HepG2 (cell line): ENCODE data around the gene FGFR2. TPM values are rescaled to one million over a fixed set of nuclear protein-coding genes. Genes with fewer than 3 reads are reported as not detected.

Source experiments
- ATAC-seq: fragments of 200-7000 bp; cut with Tn5 transposase; 3 replicates; pipeline ENCODE4 v1.9.1; 2020; ENCODE audit warnings: mild to moderate bottlenecking, moderate library complexity
- BruUV-seq: library from RNA; stranded (reverse); fragments of 400-500 nt; replicated peaks from 2 replicates; lab custom pipeline; 2021; lab: Mats Ljungman, UMichigan
- CTCF ChIA-PET: fragments of 300-600 bp; formaldehyde crosslinking; extraction: SDS; loops from one replicate; lab custom pipeline; 2021; ENCODE audit warnings: low total read pairs, inconsistent platforms, low intra/inter-chr PET ratio; lab: Yijun Ruan, JAX
- POLR2A ChIA-PET: fragments of 350-600 bp; sonication (Branson Sonifier 250); formaldehyde crosslinking; loops from one replicate; lab custom pipeline; 2020; ENCODE audit warnings: antibody characterized with exemption, inconsistent platforms; lab: Yijun Ruan, JAX
- DNase-seq: peaks from one replicate; pipeline ENCODE4 v3.0.0-alpha.2; 2015; ENCODE audit warnings: low spot score
- FAIRE-seq: peaks from 3 replicates; lab custom pipeline; 2011; peaks lifted over from hg19 to GRCh38; lab: Jason Lieb, UNC
- H2AFZ ChIP-seq: one replicate; pipeline ENCODE4 v1.6.1; 2011; ENCODE audit warnings: low read length, inconsistent platforms
- H3K27ac ChIP-seq: fragments of 300-600 bp; 3 replicates; pipeline ENCODE4 v1.8.0; 2011; ENCODE audit warnings: mixed run types, mild to moderate bottlenecking, mixed read lengths, low read length, inconsistent platforms; ENCODE audit not compliant: insufficient read depth; ENCODE audit errors: extremely low read length
- H3K27me3 ChIP-seq, 2 experiments: fragments of 200-600 bp in 1 of 2; 2 replicates in 1 of 2; 3 replicates in 1 of 2; pipeline versions ENCODE4 v1.6.0 to v1.8.0; 2011; ENCODE audit warnings: low read length in 2 of 2, mild to moderate bottlenecking in 2 of 2, moderate library complexity in 2 of 2, inconsistent platforms in 1 of 2; ENCODE audit not compliant: insufficient read depth in 2 of 2, control insufficient read depth in 1 of 2
- H3K36me3 ChIP-seq, 2 experiments: fragments of 200-600 bp in 1 of 2; replicated peaks in 1 of 2; 2 replicates in 1 of 2; 3 replicates in 1 of 2; pipeline versions ENCODE4 v1.5.1 to v1.8.0; 2011; ENCODE audit warnings: low read length in 2 of 2, inconsistent platforms in 1 of 2; ENCODE audit not compliant: insufficient read depth in 2 of 2, control insufficient read depth in 1 of 2
- H3K4me1 ChIP-seq: 2 replicates; pipeline ENCODE4 v1.5.1; 2012; ENCODE audit warnings: low read length, inconsistent platforms; ENCODE audit not compliant: insufficient read depth
- H3K4me2 ChIP-seq: 2 replicates; pipeline ENCODE4 v1.6.0; 2011; ENCODE audit warnings: low read depth, low read length, inconsistent platforms
- H3K4me3 ChIP-seq, 3 experiments: fragments of 200-600 bp in 1 of 3; sonication (generic), shearing (Covaris generic) in 1 of 3; replicated peaks in 1 of 3; 2 replicates each; pipeline ENCODE4 v1.5.1; 2011 to 2016; ENCODE audit warnings: low read length in 3 of 3, inconsistent platforms in 2 of 3, low read depth in 2 of 3, mild to moderate bottlenecking in 2 of 3, control low read depth in 1 of 3, mixed read lengths in 1 of 3; ENCODE audit not compliant: insufficient read depth in 1 of 3
- H3K79me2 ChIP-seq: one replicate; pipeline ENCODE4 v1.6.1; 2011; ENCODE audit warnings: low read length, inconsistent platforms; ENCODE audit not compliant: insufficient read depth
- H3K9ac ChIP-seq: 2 replicates; pipeline ENCODE4 v1.6.0; 2011; ENCODE audit warnings: mild to moderate bottlenecking, low read depth, low read length, inconsistent platforms; ENCODE audit not compliant: insufficient read depth
- H3K9me3 ChIP-seq: 2 replicates; pipeline ENCODE4 v1.5.1; 2012; ENCODE audit warnings: mild to moderate bottlenecking, low read length
- H4K20me1 ChIP-seq: 2 replicates; pipeline ENCODE4 v1.6.0; 2011; ENCODE audit warnings: inconsistent platforms, mild to moderate bottlenecking, low read length, moderate library complexity; ENCODE audit not compliant: insufficient read depth
- DNMT1 ChIP-seq: sonication (generic); formaldehyde crosslinking; IDR thresholded peaks from 2 replicates; pipeline ENCODE4 v1.5.1; 2020; ENCODE audit warnings: mild to moderate bottlenecking, missing genetic modification reagents
- ELF4 ChIP-seq: sonication (generic); formaldehyde crosslinking; IDR thresholded peaks from 2 replicates; pipeline ENCODE4 v1.5.0; 2020; ENCODE audit warnings: missing genetic modification reagents, mild to moderate bottlenecking, moderate library complexity, borderline replicate concordance
- FIP1L1 ChIP-seq: fragments of 200-400 bp; formaldehyde crosslinking; IDR thresholded peaks from 2 replicates; pipeline ENCODE4 v1.6.1; 2018; ENCODE audit warnings: low read depth, mild to moderate bottlenecking, low read length, moderate library complexity, borderline replicate concordance; ENCODE audit not compliant: insufficient read depth
- ISX ChIP-seq: sonication (generic); formaldehyde crosslinking; conservative IDR thresholded peaks from 2 replicates; pipeline ENCODE4 v1.5.0; 2020; ENCODE audit warnings: missing genetic modification reagents
- KMT2B ChIP-seq: IDR thresholded peaks from 2 replicates; pipeline ENCODE4 v1.6.1; 2016; ENCODE audit warnings: missing genetic modification reagents, missing compliant biosample characterization
- ZNF550 ChIP-seq: sonication (generic); formaldehyde crosslinking; IDR thresholded peaks from 2 replicates; pipeline ENCODE4 v1.4.0; 2020; ENCODE audit warnings: mild to moderate bottlenecking, missing genetic modification reagents, borderline replicate concordance
- ZNF670 ChIP-seq: sonication (generic); formaldehyde crosslinking; IDR thresholded peaks from 2 replicates; pipeline ENCODE4 v1.8.0; 2022; ENCODE audit warnings: mild to moderate bottlenecking, missing genetic modification reagents, borderline replicate concordance
- ZNF746 ChIP-seq: sonication (generic); formaldehyde crosslinking; IDR thresholded peaks from 2 replicates; pipeline ENCODE4 v1.8.0; 2022; ENCODE audit warnings: mild to moderate bottlenecking, missing genetic modification reagents
- ZNF761 ChIP-seq: sonication (generic); formaldehyde crosslinking; conservative IDR thresholded peaks from 2 replicates; pipeline ENCODE4 v1.4.0; 2020; ENCODE audit warnings: mild to moderate bottlenecking, missing genetic modification reagents
- ZNF790 ChIP-seq: sonication (generic); formaldehyde crosslinking; IDR thresholded peaks from 2 replicates; pipeline ENCODE4 v1.8.0; 2022; ENCODE audit warnings: missing genetic modification reagents, mild to moderate bottlenecking, borderline replicate concordance
- ZNF792 ChIP-seq: IDR thresholded peaks from 2 replicates; pipeline ENCODE4 v1.6.1; 2016
- WGBS: methylation state at CpG from one replicate; pipeline ENCODE4 v1.1.6; 2017; ENCODE audit warnings: low lambda C conversion rate; 5-methylcytosine and 5-hydroxymethylcytosine counted together
- in situ Hi-C: cut with HindIII; loops from 2 replicates; pipeline ENCODE4 v1.10.0; 2017; ENCODE audit warnings: low pct_unique_long_range_greater_than_20kb; ENCODE audit not compliant: extremely low pct_ligation_motif_present
- intact Hi-C: fragments of 100-400 bp; cut with micrococcal nuclease; formaldehyde crosslinking; loops from one replicate; pipeline ENCODE4 v1.10.0; 2022; ENCODE audit not compliant: unreplicated experiment
- polyA plus RNA-seq, 8 experiments: library from polyadenylated mRNA; depleted of rRNA in 3 of 8; stranded (reverse) in 7 of 8; unstranded in 1 of 8; fragments of >200 nt; fragmentation: Illumina TruSeq in 4 of 8; extraction: Trizol in 4 of 8; gene quantifications; 2 replicates each; pipeline versions ENCODE4 v1.2.1 to v1.2.3, GENCODE V29; 2011 to 2016; ENCODE audit warnings: low read depth in 4 of 8, missing spikeins in 1 of 8, mixed read lengths in 1 of 8; ENCODE audit not compliant: insufficient read depth in 1 of 8
- total RNA-seq, 5 experiments: library from RNA; depleted of rRNA; stranded (reverse); fragments of >200 nt; fragmentation: Illumina TruSeq; extraction: Trizol; gene quantifications; 2 replicates each; pipeline ENCODE4 v1.2.3, GENCODE V29; 2016; ENCODE audit warnings: low read depth in 1 of 5
- TF ChIP-seq, protein P1 (sequence below): sonication (generic); formaldehyde crosslinking; IDR thresholded peaks from 2 replicates; pipeline ENCODE4 v1.4.0; 2020; ENCODE audit warnings: missing genetic modification reagents
- TF ChIP-seq, protein P2 (sequence below): IDR thresholded peaks from 2 replicates; pipeline ENCODE4 v1.6.1; 2016
- TF ChIP-seq, protein P3 (sequence below): sonication (generic); formaldehyde crosslinking; IDR thresholded peaks from 2 replicates; pipeline ENCODE4 v1.8.1; 2023; ENCODE audit warnings: mild to moderate bottlenecking, missing genetic modification reagents, borderline replicate concordance
- TF ChIP-seq, protein P4 (sequence below): sonication (generic); formaldehyde crosslinking; IDR thresholded peaks from 2 replicates; pipeline ENCODE4 v1.5.0; 2020; ENCODE audit warnings: mild to moderate bottlenecking, missing genetic modification reagents

FGFR2 gene
- total and polyA plus RNA-seq, 2 of the 13 experiments (the other 11 are each of a cell fraction or from before 2014, with no cell fraction given): 1.6 to 2.6 TPM

DNA sequence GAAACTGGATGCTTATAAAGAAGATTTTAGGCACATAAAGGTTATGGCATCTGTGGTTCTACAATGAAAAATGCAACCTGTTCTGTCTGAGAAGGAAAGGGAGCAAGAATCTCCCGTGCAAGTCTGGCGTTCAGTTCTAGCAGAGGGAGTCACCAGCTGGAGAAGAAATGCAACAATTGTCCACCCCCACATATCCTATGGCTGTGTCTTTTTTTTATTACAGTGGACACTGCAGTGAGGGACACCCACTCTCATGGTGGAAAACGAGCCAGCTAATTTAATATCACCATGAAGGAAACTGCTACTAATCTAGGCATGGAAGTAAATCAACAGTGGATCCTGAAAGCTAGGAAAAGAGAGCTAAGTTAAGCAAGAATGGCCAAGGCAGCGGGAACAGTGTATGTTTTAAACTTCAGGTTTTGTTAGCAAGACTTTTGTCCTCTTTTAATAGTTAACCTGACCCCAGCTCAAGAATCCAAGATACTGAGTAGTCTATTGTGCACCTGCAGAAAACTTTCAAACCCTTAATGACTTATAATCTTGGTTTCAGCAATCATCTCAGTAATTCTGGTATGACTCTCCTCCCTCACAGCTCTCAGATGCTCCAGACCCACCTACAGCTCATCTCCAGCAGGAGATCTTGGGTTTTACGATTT is 149.3 kb downstream of the FGFR2 start:
- no TSS peak for BruUV-seq
- no peak overlapping the region for H3K4me2 ChIP-seq
- ChIA-PET POLR2A (no interaction called here), CTCF (no interaction called here)
- H3K27me3 ChIP-seq: no peaks in the 10 kb centered on the region; a peak in 1 of 5 replicates
- H3K9me3 ChIP-seq: no peaks in the 10 kb centered on the region
- H3K36me3 ChIP-seq: no peaks in the 10 kb centered on the region
- FAIRE-seq: no peak
- H4K20me1 ChIP-seq: no peaks in the 10 kb centered on the region
- 0% methylated on average over 5 of the region's 5 CpGs for WGBS
- no peaks in the 10 kb centered on the region for H3K4me1 ChIP-seq
- H3K4me3 ChIP-seq: no peak overlapping the region
- no peak for DNase-seq
- no peak overlapping the region for H3K27ac ChIP-seq
- TF ChIP-seq ELF4 (CRISPR knock-in tag) (no peak), KMT2B (no peak), FIP1L1 (no peak), ZNF761 (CRISPR knock-in tag) (no peak), ZNF792 (CRISPR knock-in tag) (no peak), ZNF670 (CRISPR knock-in tag) (no peak), ZNF746 (CRISPR knock-in tag) (no peak), DNMT1 (no peak), ISX (no peak), ZNF790 (CRISPR knock-in tag) (no peak), ZNF550 (CRISPR knock-in tag) (no peak)
- TF ChIP-seq, protein P1, sequence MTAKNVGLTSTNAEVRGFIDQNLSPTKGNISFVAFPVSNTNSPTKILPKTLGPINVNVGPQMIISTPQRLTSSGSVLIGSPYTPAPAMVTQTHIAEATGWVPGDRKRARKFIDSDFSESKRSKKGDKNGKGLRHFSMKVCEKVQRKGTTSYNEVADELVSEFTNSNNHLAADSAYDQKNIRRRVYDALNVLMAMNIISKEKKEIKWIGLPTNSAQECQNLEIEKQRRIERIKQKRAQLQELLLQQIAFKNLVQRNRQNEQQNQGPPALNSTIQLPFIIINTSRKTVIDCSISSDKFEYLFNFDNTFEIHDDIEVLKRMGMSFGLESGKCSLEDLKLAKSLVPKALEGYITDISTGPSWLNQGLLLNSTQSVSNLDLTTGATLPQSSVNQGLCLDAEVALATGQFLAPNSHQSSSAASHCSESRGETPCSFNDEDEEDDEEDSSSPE (CRISPR knock-in tag): no peak
- TF ChIP-seq, protein P2, sequence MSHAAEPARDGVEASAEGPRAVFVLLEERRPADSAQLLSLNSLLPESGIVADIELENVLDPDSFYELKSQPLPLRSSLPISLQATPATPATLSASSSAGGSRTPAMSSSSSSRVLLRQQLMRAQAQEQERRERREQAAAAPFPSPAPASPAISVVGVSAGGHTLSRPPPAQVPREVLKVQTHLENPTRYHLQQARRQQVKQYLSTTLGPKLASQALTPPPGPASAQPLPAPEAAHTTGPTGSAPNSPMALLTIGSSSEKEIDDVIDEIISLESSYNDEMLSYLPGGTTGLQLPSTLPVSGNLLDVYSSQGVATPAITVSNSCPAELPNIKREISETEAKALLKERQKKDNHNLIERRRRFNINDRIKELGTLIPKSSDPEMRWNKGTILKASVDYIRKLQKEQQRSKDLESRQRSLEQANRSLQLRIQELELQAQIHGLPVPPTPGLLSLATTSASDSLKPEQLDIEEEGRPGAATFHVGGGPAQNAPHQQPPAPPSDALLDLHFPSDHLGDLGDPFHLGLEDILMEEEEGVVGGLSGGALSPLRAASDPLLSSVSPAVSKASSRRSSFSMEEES: no peak
- TF ChIP-seq, protein P3, sequence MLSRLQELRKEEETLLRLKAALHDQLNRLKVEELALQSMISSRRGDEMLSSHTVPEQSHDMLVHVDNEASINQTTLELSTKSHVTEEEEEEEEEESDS (CRISPR knock-in tag): no peak
- TF ChIP-seq, protein P4, sequence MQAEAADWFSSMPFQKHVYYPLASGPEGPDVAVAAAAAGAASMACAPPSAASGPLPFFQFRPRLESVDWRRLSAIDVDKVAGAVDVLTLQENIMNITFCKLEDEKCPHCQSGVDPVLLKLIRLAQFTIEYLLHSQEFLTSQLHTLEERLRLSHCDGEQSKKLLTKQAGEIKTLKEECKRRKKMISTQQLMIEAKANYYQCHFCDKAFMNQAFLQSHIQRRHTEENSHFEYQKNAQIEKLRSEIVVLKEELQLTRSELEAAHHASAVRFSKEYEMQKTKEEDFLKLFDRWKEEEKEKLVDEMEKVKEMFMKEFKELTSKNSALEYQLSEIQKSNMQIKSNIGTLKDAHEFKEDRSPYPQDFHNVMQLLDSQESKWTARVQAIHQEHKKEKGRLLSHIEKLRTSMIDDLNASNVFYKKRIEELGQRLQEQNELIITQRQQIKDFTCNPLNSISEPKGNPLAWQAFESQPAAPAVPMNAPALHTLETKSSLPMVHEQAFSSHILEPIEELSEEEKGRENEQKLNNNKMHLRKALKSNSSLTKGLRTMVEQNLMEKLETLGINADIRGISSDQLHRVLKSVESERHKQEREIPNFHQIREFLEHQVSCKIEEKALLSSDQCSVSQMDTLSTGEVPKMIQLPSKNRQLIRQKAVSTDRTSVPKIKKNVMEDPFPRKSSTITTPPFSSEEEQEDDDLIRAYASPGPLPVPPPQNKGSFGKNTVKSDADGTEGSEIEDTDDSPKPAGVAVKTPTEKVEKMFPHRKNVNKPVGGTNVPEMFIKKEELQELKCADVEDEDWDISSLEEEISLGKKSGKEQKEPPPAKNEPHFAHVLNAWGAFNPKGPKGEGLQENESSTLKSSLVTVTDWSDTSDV (CRISPR knock-in tag): no peak
- TF ChIP-seq, all 625 proteins: peak for 0
- Histone ChIP-seq H3K9ac (no peak overlapping the region), H2AFZ (no peak overlapping the region), H3K79me2 (no peaks in the 10 kb centered on the region)
- in situ Hi-C loops: no loop called here
- intact Hi-C loops: no loop called here
- ATAC-seq: no peak
